HG02759 (cell line): Measurements from ENCODE around the gene YPEL4.

ENCODE experiments used
- ATAC-seq: cut with Tn5 transposase; IDR thresholded peaks from one replicate; pipeline ENCODE4 v1.9.1; 2021; ENCODE audit warnings: mild to moderate bottlenecking, moderate library complexity; ENCODE audit not compliant: unreplicated experiment

The YPEL4 gene

GRCh38 chr11:57596266-57596885 is 53.3 kb downstream of the YPEL4 start:
- no peak for ATAC-seq
